Mononuclear cell (primary cell): Measurements from ENCODE around the gene PPP1R14C. TPM values are rescaled to one million over a fixed set of nuclear protein-coding genes. Genes with fewer than 3 reads are reported as not detected.

Source experiments
- H3K27me3 ChIP-seq: 2 replicates; pipeline ENCODE4 v1.6.0; 2011; ENCODE audit warnings: low read length, control low read depth; ENCODE audit not compliant: insufficient read depth
- H3K4me1 ChIP-seq: 2 replicates; pipeline ENCODE4 v1.5.1; 2011; ENCODE audit warnings: mild to moderate bottlenecking, low read length, control low read depth; ENCODE audit not compliant: insufficient read depth
- H3K4me3 ChIP-seq: 2 replicates; pipeline ENCODE4 v1.5.1; 2011; ENCODE audit warnings: mild to moderate bottlenecking, low read length, moderate library complexity
- H3K9me3 ChIP-seq: 2 replicates; pipeline ENCODE4 v1.5.1; 2011; ENCODE audit warnings: low read depth, mild to moderate bottlenecking, control low read depth, low read length
- total RNA-seq: library from RNA; depleted of rRNA; stranded (reverse); fragments of >200 nt; gene quantifications from one replicate; pipeline ENCODE4 v1.2.3, GENCODE V29; 2012

The PPP1R14C gene
- total RNA-seq, 1 donor, result 0.21 TPM

GRCh38 chr6:150276937-150277742 is 134.3 kb downstream of the PPP1R14C start:
- H3K4me1 ChIP-seq, result no peaks in the 10 kb centered on the region
- H3K4me3 ChIP-seq, result no peak overlapping the region
- H3K27me3 ChIP-seq, result peaks cover 8% of the 10 kb centered on the region
- no peaks in the 10 kb centered on the region for H3K9me3 ChIP-seq

GRCh38 chr6:150279533-150279932 is 136.7 kb downstream of the PPP1R14C start:
- H3K9me3 ChIP-seq, result no peaks in the 10 kb centered on the region
- peaks cover 14% of the 10 kb centered on the region for H3K27me3 ChIP-seq
- H3K4me3 ChIP-seq, result no peak overlapping the region
- no peaks in the 10 kb centered on the region for H3K4me1 ChIP-seq

GRCh38 chr6:150280703-150281102 is 137.9 kb downstream of the PPP1R14C start:
- Histone ChIP-seq H3K9me3 (no peaks in the 10 kb centered on the region), H3K4me1 (no peaks in the 10 kb centered on the region)

GRCh38 chr6:150281767-150282166 is 138.9 kb downstream of the PPP1R14C start:
- H3K4me1 ChIP-seq, result no peaks in the 10 kb centered on the region
- no peaks in the 10 kb centered on the region for H3K9me3 ChIP-seq
- no peak overlapping the region for H3K4me3 ChIP-seq
- H3K27me3 ChIP-seq, result peaks cover 17% of the 10 kb centered on the region

More at GRCh38 chr6:150280703-150281102, 137.9 kb downstream of the PPP1R14C start:
- Histone ChIP-seq H3K27me3 (peaks cover 14% of the 10 kb centered on the region), H3K4me3 (no peak overlapping the region)

GRCh38 chr6:150282806-150283205 is 140.0 kb downstream of the PPP1R14C start:
- Histone ChIP-seq H3K4me3 (no peak overlapping the region), H3K9me3 (no peaks in the 10 kb centered on the region), H3K4me1 (no peaks in the 10 kb centered on the region), H3K27me3 (peaks cover 17% of the 10 kb centered on the region)

- Histone ChIP-seq H3K4me3 (no peak overlapping the region), H3K9me3 (no peaks in the 10 kb centered on the region), H3K4me1 (no peaks in the 10 kb centered on the region), H3K27me3 (peaks cover 13% of the 10 kb centered on the region)
Observed at GRCh38 chr6:150286460-150286859, 143.6 kb downstream of the PPP1R14C start.

- H3K4me1 ChIP-seq, result no peaks in the 10 kb centered on the region
- H3K4me3 ChIP-seq, result no peak overlapping the region
- H3K9me3 ChIP-seq, result no peaks in the 10 kb centered on the region
- H3K27me3 ChIP-seq, result peaks cover 11% of the 10 kb centered on the region
Observed at GRCh38 chr6:150286912-150287311, 144.1 kb downstream of the PPP1R14C start.

GRCh38 chr6:150288456-150288855 is 145.6 kb downstream of the PPP1R14C start:
- no peak overlapping the region for H3K4me3 ChIP-seq
- H3K9me3 ChIP-seq, result no peaks in the 10 kb centered on the region
- peaks cover 6% of the 10 kb centered on the region for H3K27me3 ChIP-seq
- H3K4me1 ChIP-seq, result no peaks in the 10 kb centered on the region

GRCh38 chr6:150289454-150290071 is 146.7 kb downstream of the PPP1R14C start:
- Histone ChIP-seq H3K4me3 (no peak overlapping the region), H3K4me1 (no peaks in the 10 kb centered on the region), H3K9me3 (no peaks in the 10 kb centered on the region), H3K27me3 (peaks cover 3% of the 10 kb centered on the region)

- Histone ChIP-seq H3K27me3 (peaks cover 3% of the 10 kb centered on the region), H3K9me3 (no peaks in the 10 kb centered on the region), H3K4me1 (no peaks in the 10 kb centered on the region), H3K4me3 (no peak overlapping the region)
Observed at GRCh38 chr6:150290429-150290828, 147.6 kb downstream of the PPP1R14C start.

- Histone ChIP-seq H3K4me1 (no peaks in the 10 kb centered on the region), H3K4me3 (no peak overlapping the region), H3K9me3 (peaks cover 2% of the 10 kb centered on the region), H3K27me3 (no peaks in the 10 kb centered on the region)
Observed at GRCh38 chr6:150291968-150292710, 149.3 kb downstream of the PPP1R14C start.

GRCh38 chr6:150293019-150293418 is 150.2 kb downstream of the PPP1R14C start:
- Histone ChIP-seq H3K4me1 (no peaks in the 10 kb centered on the region), H3K27me3 (no peaks in the 10 kb centered on the region), H3K4me3 (no peak overlapping the region), H3K9me3 (peaks cover 9% of the 10 kb centered on the region)

- Histone ChIP-seq H3K4me1 (no peaks in the 10 kb centered on the region), H3K4me3 (no peak overlapping the region), H3K27me3 (no peaks in the 10 kb centered on the region), H3K9me3 (peaks cover 9% of the 10 kb centered on the region)
Observed at GRCh38 chr6:150293423-150294173, 150.8 kb downstream of the PPP1R14C start.

GRCh38 chr6:150296890-150297289 is 154.0 kb downstream of the PPP1R14C start:
- H3K4me1 ChIP-seq, result no peaks in the 10 kb centered on the region
- no peaks in the 10 kb centered on the region for H3K27me3 ChIP-seq
- no peak overlapping the region for H3K4me3 ChIP-seq

More at GRCh38 chr6:150296890-150297289, 154.0 kb downstream of the PPP1R14C start:
- peaks cover 9% of the 10 kb centered on the region for H3K9me3 ChIP-seq
